ENCODE measurements around the gene CHMP2A.

The CHMP2A gene

DNA sequence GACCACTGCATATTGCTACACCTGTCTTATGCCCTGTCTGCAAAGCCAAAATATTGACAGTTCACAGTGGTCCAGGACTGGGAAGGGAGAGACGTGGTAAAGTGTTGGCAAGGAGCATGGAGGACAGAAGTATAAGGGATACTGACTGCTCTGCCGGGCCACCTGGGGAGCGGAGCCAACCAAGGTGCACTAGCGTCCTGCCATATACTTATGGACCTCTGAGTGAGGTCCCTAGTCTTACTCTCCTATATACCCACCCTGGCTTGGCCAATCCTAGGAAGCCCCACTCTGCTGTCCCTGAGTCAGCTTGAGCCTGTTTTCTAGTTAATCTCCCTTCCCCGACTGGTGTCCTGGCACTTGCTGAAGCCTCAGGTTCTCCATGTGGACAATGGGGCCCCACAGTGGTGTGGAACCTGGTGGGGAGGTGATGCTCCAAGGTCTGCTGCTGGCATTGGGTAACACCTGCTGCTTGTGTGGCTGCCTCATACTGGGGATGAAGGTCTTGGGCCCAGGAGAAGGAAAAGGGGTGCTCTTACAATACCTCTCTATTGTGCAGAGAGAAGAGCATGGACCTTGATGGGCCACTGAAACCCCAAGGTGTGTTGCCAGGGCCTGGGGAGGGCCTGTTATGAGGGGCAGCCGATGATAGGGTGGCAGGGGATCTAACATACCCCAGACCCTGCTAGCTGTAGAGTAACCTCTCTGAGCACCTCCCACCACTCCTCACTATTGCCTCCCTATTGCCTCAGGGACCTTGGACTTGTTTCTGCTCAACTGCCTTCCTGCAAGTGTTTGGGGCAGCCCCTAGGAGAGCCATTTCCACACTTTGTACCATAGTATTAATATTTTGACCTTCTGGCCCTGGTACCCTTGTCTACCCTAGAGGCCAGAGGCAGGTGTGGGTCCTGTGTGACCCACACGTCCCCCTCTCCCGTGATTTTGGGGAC, 17.8 kb downstream of the CHMP2A start:
- no peak for DNase-seq

DNA sequence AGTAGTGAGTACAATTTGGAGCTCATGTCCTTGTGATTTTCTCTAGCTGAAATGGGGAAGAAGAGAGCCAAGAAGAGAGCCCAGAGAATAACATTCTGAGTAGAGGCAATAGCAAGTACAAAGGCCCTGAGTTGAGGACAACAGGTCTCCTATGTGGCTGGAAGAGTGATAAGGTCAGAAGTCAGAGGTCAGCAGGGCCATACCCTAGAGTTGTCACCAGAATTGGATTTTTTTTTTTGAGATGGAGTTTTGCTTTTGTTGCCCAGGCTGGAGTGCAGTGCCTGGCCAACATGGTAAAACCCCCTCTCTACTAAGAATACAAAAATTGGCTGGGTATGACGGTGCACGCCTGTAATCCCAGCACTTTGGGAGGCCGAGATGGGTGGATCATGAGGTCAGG, 19.0 kb downstream of the CHMP2A start:
- no peak for DNase-seq

DNA sequence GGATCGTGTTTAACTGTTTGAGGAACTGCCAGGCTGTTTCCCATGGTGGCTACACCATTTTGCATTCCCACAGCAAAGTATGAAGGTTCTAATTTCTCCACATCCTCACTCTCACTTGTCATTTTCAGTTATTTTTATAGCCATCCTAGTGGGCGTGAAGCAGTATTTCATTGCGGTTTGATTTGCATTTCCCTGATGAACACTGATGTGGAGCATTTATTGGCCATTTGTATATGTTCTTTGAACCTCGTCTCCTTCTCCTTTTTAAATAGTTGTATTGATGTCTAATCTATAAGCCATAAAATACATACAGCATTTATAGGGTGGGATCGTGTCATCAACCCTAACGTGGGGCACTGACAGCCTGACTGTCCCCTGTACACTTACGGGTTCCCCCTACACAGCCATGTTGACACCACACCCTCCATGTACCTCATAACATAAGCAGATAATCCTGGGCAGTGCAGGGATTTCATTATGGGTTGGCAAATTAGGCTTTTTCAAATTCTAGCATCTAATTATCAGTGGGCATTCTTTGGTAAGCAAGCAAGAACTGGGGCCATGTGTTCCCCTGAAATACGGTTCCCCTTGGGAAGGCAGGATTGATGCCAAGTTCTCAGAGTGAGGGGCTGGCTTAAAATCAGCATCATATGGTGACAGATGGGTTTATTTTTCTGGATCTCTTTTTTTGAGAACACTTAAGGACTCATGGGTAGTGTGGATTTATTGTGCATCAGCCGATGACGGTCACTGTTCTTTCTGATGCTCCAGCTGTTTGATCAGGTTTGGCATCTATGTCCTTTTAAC, 23.7 kb downstream of the CHMP2A start:
- DNase-seq, result no peak

DNA sequence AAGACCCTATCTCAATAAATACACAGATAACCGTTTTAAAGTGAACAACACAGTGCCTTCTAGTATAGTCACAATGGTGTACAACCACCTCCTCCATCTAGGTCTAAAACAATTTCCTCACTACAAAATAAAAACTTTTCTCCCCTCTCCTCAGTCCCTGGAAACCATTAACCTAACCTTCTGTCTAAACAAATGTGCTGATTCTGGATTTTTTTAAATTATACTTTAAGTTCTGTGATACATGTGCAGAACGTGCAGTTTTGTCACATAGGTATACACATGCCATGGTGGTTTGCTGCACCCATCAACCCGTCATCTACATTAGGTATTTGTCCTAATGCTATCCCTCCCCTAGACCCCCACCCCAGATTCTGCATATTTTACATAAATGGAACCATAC, 25.5 kb downstream of the CHMP2A start:
- no peak for DNase-seq

DNA sequence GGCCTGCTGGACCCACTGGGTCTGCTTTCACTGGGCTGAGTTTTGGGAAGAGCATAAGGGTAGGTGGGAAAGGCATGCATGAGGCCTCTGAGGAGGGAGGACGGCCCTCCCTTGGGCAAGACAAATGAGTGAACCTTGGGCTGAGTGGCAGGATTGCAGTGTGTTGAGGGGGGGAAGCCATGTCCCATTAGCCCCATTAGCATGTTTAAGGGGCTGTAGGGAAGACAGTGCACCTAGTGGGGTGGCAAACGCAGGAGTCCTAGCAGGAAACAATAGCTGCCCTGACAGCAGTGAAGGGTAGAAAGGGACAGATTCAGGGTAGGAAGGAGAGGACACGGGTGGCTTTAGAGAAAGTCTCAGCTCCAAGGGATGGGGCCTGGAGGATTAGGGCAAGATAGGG, 32.2 kb downstream of the CHMP2A start:
- DNase-seq, result no peak

DNA sequence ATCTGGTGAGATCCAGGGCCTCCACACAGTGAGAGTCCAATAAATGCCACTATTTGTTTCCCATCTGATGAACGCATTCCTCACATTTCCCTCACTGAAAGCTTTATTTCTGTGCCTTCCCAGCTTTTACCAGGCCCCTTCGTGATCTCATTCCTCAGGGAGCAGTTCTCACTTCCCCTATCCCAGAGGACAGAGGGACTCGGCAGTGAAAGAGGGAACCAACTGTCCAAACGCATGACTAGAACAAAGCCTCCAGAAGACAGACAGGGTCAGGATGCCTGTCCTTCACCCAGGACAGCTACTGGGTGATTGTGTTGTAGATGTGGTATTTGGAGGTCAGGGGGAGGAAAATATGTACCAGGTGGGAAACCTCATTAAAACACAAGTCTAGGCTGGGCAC, 33.3 kb downstream of the CHMP2A start:
- no peak for DNase-seq

DNA sequence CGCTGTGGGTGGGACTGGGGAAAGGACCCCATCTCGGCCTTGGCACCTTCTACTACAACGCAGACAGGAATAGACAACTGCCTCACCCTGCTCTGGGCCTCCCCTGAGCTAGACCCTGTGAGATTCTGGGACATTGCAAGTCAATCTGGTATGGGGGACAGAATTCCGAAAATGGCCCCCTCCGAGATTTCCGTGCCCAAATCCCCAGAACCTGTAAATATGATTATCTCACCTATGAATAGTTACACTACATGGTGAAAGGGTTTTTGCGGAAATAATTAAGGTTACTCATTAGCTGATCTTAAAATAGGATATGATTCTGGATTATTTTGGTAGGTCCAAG, 34.7 kb downstream of the CHMP2A start:
- DNase-seq, result no peak

DNA sequence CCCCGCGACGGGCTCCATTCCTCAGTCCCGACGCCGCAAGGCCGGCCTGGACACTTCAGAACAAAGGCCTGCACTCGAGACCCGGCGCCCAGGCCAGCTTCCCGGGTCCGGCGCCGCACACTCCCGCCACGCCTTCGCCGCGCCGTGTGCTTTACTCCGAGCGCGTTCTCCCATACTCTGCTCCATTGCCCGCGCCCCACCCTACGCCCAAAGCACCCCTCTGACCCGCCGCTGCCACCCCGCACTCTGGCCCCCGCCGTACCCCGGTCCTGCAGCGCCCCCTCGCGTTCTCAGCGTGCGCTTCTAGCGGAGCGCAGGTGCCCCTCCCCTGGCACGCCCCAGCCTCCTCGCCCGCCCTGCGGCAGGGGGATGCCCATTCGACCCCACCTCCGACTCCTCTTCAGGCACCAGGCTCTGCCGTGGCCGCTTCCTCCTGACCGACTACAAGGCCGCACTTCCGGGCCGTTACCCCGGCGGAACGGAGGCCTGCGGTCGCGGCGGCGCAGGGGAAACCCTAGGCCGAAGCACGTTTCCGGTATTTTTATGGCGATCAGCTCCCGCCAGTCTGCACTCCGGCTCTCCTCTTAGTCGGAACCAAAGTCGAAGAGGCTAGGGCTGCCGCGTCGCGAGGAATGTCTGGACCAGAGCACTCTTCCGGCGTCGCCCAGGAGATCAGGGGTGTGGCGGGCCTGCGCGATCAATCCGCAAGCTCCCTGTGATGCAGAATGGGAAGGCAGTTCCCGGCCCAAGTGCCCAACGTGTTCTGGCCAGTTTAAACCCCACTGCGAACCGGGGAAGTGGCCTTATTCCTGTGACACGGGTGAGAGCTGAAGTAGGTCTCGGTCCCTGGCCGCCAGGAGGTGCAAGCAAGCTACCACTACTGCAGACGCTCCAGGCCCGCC, 35.3 kb downstream of the CHMP2A start, which contains the start of gene ZBTB45:
TSS of gene ZBTB45 (minus strand) at position 456 of the 902 bp plus-strand sequence. CDS start 2,137 bp downstream, outside the sequence.
- DNase-seq, result peak; percentile 86 to 91

DNA sequence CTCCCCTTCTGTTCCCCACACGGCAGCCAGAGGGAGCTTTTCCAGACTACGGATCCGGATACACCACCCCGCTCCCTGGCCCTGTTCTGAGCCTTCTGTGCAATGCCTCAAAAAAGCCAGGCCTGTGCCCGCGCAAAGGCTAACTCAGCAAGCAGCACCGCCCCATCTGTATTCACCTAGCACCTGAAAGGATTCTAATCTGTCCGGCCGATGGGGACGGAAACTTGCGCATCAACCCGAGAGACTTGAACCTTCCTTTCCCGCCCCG, 35.9 kb downstream of the CHMP2A start:
- peak; percentile 32 to 36 for DNase-seq

DNA sequence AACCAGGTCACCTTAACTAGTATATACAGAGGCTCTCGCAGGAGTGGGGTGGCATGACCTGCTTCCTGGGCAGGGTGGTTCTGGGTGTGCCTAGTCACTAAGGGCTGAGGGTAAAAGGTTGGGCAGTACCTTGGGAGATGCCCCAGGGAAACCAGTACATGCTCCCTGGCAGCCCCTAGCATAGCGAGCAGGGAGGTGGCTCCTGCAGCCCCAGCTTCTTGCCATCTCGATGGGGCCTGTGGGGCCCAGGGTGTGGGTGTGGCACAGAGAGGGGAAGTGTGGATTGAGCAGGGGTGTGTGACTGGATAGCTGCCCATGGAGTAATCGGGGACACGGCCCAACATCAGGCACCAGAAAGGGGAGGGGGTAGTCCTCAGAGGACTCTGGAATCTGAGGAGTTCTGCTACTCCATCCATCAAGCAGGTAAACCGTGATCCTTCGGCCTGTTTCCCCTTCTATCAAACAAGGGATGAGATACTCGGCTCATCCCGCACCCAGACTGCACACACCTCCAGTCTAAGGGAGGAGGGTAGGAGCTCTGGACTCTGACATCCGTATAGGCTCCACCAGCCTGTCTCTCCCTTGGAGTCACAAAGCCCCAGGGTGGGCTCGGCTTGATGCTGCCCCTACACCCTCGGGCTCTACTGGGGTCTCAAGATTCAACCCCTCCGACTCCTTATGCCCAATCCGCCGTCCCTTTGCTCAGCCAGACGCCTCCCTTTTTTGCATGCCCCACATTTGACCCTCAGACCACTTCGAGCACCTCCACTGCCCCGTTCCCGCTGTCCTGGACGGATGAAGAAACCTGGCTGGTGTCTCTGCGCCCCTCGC, 36.4 kb downstream of the CHMP2A start:
- DNase-seq, result peak in 1 of 2 experiments; percentile 27

DNA sequence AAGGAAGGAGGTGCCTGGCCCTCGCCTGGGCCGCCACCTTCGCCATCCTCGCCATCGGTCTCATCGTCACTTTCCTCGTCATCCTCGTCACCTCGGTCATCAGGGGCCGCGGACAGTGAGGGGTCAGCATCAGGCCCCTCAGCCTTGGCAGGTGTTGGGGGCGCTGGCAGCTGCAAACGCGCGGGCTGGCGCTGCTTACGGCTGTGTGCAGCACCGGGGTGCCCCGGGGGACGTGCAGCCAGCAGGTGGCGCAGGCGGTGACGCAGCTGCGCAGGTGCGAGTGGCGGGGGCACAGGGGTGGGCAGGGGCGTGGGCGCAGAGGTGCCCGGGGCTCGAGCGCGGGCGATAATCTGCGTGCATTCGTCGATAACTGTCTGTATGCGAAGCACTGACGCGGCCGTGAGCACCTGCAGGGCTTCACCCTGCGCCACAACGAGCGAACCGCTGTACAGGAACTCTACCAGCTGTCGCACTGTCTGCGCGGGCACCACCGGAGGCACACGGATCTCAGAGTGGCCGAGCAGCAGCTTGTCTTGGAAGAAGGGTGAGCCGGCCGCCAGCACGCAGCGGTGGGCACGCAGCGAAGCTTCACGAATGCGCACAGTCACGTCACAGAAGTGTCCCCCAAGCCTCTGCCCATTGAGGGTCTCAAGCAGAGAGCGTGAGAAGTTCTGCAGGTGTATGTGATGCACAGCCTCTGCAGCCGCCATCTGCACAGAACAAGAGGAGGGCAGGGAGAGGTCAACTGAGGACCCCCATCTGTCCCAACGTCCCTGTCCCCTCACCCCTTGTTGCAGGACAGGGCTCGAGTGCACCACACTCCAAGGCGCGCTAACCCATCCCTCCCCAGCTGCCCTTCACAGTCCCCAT, 37.7 kb downstream of the CHMP2A start:
- no peak for DNase-seq

DNA sequence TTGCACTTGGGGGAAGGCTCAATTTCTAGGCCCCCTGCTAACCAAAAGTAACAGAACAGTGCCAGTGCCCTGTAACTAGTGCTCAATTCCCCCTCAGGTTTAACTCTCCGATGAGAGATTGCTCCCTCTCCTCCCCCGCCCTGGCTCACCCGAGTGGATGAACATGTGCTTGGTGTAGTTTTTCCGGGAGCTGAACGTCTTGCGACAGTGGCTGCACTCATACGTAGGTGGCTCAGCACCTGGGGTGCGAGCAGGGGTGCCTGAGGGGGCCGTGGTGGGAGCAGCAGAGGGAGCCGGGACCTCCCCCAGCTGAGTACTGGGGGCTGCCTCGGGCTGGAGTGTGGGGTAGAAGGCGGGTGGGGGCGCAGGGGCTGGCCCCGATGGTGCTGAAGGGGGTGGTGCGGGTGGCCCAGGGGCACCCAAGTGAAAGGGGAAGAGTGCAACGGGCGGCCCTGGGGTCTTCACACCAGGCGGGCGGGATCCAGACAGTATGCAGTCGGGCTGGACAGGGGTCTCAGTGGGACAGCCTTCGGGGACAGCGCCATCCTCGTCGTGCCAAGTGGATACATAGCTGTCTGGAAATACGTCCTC, 38.6 kb downstream of the CHMP2A start:
- no peak for DNase-seq

DNA sequence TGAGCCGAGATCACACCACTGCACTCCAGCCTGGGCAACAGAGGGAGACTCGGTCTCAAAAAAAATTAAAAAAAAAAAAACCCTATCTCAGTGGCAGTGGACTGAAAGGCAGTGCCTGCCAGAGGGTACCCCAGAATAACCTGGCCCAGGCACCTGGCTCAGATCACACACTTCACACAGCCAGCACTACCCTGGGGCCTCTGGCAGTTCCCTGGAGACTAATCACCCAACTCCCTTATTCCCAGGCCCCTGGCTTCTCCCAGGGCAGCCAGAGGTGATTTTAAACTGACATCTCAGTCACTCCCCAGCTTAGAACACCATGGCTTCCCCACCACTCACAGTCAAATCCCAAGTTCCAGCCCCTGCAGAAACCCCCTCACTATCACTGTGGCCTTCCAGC, 39.6 kb downstream of the CHMP2A start:
- no peak for DNase-seq

DNA sequence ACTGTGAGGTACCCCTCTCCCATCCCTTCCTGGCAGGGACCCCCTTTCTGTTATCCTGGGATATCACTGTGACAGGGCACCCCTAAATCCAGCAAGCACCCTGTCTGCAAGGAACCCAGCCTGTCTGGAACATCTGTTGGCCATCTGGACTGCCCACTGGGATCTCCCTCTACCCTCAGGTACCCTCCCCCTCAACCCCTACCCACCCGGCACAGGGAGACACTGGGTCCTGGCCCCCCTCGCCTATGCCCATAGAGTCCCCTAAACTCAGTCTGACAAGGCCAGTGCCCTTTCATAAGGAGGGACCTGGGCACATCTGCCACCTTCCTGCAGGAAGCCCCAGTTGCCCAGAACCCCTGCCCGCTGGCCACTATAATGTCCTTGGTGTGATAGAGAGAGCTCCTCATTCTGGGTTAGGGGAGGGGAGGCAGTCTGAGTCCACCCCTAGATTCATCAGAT, 40.3 kb downstream of the CHMP2A start:
- DNase-seq, result no peak

DNA sequence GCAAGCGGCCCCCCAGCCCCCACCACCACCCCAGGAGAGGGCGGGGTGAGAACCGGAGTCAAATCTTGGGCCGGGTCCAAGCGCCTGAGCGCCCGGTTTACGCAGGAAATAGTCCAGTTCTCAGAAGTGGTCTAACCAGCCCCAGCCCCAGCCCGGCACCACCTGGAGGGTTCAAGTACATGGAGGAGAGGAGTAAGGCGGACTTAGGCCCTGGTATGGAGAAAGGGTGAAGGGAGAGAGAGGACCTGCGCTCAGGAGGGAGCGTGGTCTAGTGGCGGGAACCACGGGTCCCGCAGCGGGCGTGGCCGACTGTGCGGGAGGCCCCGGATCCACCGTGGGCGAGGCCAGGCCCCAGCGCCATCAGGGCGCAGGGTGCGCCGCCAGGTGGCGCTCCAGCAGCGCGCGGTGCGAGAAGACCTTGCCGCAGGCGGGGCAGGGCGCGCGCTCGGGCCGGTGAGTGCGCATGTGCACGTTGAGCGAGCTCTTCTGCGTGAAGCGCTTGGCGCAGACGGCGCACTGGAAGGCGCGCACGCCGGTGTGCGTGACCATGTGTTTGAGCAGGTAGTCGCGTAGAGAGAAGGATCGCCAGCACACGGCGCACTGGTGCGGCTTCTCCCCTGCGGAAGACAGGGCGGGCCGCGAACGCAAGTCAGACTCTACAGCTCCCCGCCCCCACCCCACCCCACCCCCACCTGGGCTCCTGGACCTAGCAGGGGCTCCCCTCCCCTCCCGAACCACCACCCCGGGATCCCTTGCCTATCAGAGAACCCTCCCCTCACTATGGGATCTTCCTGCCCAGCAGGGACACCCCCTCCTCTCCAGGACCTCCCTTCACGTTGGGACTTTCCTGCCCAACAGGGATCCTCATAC, 41.0 kb downstream of the CHMP2A start:
- DNase-seq, result peak; percentile 85 to 90

DNA sequence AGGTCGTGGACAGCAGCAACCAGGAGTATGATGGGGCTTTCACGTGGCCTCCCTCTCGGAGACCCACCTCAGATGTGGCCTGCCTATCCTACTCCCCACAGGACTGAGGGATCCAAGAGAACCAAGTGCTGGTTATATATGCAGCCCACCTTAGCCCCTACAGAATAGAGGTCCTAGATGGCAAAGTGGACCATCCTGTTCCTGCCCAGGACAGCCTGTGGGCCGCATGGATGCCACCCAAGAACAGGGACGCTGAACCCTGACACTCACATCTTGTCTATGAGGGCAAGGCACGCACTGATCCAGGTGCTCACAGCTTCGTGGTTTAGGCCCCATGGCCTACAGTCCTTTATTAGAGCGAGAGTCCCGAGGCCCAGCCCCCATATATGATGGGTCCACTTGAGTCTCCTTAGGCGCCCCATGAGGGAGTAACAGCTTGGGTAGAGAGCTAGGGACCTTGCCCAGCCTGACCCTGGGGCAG, 41.7 kb downstream of the CHMP2A start:
- no peak for DNase-seq

DNA sequence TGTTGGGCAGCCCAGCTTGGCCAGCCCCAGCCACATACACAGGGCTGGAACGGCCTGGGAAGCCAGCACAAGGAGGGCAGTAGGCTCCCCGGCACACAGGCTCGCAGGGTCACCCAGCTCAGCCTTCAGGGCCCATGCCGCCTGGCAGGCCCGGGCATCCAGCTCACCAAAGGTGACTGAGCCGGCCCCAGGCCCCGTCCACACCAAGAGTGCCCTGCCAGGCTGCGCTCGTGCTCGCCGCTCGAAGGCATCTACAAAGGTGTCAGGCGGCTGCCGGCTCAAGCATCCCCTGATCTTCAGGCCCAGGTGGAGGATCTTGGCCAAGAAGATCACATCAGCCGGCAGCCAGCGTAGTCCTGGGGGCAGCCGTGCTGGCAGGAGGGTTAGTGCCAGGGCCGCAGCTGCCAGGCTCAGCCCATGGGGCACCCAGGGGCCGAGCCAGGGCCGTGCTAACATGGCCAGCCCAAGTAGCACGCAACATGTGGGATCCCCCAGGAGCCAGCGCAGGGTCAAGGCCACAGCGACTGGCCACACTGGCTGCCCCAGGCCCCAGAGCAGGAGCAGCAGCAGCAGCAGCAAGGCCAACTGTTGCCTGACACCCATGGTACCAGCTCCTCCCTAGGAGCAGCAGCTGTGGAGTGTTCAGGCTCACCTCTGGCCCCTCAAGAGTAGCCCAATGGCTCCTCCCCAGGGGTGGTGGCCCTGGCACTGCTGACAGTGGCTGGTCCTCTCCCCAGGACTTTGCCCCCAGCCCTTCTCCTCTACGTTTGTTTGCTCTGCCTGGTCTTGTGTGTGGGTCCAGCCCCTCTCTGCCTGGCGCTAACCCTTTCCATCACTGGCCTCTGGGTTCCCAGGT, 43.3 kb downstream of the CHMP2A start, which contains the start of gene SLC27A5:
TSS of gene SLC27A5 (minus strand) at position 640 of the 856 bp plus-strand sequence. CDS start at position 603, 37 bp downstream.
- DNase-seq, result no peak
